ENCODE results near the gene DNAJB14.

DNAJB14 gene

DNA sequence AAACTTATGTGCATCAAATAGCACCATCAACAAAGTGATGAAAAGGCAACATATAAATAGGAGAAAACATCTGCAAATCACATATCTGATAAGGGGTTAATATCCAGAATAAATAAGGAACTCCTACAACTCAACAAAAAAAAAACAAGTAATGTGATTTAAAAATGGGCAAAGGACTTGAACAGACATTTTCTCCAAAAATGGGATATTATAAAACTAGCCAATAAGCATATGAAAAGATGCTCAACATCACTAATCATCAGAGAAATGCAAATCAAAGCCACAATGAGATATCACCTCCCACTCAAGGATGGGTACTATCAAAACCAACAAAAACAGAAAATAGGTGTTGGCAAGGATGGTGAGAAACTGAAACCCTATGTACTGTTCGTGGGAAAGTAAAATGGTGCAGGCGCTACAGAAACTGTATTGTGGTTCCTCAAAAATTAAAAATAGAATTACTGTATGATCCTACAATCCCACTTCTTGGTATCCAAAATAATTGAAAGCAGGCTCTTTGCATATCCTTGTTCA, 2.4 kb downstream of the DNAJB14 start:
- DNase-seq = no peak

DNA sequence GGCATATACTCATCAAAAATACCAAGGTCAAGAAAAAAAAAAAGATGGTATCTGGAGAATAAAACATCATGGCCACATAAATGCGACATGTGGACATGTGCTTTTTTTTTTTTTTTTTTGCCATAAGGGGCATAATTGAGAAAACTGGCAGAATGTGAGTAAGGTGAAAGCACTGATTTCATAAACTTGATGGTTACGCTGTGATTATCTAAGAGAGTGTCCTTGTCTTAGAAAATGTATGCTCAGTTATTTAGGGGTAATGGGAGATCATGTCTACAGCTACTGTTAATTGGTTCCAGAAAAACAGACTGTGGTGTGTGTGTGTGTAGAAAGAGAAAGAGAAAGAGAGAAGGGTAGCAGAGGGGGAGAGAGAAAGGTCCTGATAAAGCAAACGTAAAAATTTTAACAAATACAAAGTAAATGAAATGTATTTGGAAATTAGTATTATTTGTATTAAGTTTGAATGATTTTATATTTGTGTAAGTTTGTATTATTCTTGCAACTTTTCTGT, 8.1 kb downstream of the DNAJB14 start:
- DNase-seq = no peak

DNA sequence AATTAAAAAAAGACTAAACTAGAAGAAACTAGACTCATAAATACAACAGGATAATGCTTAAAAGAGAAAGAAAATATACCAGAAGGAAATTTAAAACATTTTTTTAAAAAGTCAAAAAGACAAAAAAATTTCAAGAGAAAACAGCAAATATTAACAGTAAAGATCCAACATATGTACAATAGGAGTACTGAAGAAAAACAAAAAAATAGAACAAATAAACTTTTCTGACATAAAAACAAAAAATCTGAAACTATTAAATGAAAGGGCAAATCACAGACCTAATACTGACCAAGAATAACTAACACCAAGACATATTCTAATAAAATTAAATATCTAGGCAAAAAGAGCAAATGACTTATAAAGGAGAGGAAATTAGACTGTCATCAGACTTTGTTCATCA, 11.5 kb downstream of the DNAJB14 start:
- DNase-seq = no peak

DNA sequence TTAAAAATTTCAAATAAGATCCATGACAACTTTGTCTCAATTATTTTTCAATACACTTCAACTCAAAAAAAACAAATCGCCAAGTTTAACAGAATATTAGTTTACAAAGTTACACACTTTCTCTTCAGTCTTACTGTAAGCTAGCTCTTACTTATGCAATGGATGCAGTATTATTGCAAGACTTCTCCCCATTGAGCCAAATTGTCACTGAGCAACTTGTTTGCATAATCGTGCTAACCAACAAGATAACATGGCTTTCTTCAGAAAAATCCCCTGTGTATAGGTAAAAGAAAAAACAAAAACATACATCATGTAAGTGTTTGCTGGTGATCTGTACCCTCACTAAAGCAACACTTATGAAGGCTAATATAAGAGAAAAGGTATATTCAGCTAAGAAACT, 18.9 kb downstream of the DNAJB14 start:
- no peak for DNase-seq

DNA sequence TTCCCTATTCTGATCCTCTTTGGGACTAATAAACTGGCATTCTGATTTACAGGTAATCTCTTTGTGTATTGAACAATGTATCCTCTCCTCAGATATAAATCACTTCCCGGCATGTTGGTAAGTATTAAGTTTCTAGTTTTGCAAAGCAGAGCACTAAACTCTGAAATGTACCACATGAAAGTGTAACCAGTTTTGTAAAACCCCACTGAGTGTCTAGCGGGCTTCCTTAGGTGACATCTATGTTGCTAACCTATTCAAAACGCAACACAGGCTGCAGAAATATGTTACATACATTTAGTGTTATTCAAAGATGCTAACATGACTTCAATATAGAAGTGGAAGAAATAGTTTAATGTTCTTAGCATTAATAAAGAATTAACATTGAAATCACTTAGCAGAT, 25.2 kb downstream of the DNAJB14 start:
- no peak for DNase-seq

DNA sequence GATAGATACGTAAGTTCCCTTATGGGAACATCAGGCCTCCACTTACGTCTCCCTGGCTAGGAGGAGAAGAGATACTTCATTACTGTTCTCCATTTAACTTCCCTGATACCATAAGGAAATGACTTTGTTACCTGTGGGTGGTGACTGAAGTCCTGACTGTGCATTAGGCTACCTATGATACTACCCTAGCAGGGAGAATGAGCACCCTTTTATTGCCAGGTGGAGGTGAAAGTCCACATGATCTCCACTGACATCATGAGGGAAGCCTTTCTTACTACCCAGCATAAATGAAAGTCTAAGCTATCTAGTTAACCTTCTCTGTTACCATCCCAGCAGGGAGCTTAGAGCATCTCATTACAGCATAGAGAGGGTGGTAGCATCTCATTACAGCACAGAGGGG, 27.8 kb downstream of the DNAJB14 start:
- DNase-seq = no peak

DNA sequence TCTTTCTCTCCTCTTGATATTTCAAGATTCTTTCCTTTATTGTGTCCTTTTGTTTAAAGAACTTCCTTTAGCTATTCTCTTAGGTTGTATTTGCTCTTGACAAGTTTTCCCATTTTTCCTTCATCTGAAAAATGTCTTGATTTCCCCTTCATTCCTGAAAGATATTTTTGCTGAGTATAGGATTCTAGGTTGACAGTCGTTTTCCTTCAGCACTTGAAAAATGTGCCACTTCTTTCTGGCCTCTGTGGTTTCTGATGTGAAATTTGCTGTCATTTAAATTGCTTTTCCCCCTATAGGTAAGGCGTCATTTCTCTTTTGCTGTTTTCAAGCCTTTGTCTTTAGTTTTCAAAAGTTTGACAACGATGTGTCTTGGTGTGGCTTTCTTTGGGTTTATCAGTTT, 28.8 kb downstream of the DNAJB14 start:
- no peak for DNase-seq

DNA sequence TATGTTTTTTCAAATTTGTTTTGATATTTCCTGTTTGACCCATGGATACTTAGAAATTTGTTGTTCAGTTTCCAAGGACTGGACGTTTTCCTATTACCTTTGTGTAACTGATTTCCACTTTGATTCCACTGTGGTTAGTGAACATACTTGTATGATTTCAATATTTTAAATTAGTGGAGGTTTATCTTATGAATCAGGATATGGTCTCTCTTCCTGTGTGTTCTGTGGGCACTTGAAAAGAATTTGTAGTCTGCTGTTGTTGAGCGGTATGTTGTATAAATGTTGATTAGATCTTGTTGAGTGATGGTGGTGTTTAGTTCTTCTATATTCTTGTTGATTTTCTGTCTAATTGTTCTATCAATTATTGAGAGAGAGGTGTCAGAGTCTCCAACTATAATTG, 31.0 kb downstream of the DNAJB14 start:
- DNase-seq = no peak

DNA sequence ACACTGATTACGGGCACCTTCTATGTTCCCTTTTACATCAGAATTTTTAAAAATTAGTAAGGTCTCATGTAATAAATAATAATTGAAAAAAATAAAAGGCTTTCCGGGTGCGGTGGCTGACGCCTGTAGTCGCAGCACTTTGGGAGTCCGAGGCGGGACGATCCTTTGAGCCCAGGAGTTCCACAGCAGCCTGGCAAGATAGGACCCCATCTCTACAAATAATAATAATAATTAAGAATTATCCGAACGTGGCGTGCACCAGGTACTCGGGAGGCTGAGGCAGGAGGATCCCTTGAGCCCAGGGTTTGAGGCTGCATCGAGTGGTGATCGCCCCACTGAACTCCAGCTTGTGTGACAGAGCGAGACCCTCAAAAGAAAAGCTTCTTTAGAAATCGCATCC, 51.4 kb downstream of the DNAJB14 start:
- no peak for DNase-seq

DNA sequence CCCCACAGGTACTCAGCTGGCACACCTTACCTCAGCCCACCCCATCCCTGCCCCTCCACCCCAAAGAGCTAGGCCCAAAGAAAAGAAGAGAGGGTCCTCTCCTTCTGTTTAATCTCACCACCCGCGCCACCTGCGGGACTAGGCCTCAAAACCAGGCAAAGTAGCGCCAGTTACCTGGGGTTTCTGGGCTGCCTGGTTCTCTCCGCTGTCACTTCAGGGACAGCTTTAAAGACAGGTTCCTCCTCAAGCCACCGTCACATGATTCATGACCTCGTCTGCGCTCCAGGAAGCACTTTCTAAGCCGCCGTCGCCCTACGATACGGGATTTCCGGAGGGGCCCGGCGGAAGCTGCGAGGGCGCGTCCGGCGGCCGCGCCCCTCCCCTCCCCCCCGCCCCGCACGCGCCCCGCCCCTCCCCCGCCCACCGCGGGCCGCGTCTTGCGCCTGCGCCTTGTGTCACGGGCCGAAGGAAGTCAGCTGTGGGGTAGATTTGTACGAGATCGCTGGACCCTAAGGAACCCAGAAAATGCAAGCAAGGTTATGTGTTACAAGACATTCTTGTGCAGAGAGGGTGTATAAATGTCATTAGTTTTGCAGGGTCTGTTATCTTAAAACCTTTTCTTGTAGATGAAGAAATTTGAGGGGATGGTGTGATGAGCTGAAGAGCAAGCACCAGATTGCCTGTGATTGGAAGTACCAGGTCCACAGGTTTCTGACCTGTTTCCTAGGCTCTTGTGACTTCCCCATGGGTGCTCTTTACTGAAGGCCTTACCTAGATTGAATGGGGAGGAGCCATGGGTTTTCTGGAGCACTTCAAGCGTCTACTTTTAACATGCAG, 52.0 kb downstream of the DNAJB14 start, which contains the start of gene LAMTOR3:
Gene LAMTOR3, minus strand, starts transcription at position 267 of the 837 bp plus-strand sequence. CDS start 464 bp downstream, outside the sequence.
- peak; percentile 86 for DNase-seq

DNA sequence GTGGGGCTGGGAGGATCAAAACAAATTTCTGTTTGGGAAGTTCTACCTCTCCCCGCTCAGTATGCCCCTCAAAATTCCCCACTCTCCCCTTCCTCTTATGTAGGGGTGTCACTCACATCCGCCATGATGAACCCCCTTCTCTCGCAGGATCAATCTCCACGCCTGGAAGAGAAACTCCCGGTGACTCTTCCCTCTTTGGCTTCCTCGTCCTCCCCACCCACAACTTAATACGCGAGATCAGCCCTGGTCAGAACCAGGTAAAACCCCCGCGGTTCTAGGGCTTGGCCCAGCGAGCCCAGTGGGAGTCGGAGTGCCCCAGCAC, 52.6 kb downstream of the DNAJB14 start:
- no peak for DNase-seq

DNA sequence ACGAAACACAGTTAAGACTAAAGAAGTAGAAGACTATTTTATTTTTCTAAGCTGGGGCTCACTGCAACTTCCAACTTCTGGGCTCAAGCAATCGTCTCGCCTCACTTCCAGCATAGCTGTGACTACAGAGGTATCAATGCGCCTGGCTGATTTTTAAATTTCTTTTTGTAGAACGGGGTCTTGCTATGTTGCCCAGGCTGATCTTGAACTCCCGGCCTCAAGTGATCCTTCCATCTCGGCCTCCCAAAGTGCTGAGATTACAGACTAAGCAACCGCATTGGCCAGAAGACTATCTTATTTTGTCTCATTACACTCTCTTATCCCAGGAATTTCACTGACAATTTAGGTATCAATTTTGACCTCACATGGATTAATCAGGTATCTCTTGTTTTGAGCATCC, 53.4 kb downstream of the DNAJB14 start:
- no peak for DNase-seq

DNA sequence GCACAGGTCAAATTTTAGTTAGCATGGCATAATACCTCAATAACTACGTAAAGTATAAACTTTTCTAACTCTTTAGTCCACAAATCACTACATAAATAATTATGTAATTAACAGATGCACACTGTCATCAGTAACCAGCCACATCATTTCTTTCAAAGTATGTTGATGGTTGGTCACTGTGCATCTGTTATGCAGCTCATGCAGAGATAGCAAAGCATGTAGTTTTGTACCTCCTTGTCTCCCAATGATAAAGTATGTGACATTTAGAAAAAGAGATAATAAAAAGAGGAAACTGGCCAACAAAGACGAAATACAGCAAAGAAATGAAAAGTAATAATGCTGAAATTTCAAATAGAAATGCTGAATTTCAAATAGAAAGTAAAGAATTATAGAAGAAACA, 55.1 kb downstream of the DNAJB14 start:
- no peak for DNase-seq

DNA sequence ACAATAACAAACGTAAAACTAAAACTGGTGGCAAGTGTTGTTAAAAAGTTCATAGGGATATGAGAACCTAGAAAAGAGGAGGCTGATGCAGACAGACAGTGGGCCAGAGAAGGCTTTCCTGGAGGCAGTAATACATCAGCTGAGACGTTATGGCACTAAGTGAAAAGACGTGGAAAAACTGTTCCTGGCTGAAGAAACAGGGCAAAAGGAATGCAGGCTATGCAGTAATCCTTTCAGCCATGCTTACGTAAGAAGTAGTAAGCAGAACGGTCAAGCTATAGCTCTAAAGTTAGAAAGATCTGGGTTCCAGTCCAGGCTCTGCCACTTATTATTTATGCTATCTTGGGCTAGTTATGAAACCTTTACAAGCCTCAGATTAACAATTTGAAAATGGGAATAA, 58.6 kb downstream of the DNAJB14 start:
- no peak for DNase-seq

DNA sequence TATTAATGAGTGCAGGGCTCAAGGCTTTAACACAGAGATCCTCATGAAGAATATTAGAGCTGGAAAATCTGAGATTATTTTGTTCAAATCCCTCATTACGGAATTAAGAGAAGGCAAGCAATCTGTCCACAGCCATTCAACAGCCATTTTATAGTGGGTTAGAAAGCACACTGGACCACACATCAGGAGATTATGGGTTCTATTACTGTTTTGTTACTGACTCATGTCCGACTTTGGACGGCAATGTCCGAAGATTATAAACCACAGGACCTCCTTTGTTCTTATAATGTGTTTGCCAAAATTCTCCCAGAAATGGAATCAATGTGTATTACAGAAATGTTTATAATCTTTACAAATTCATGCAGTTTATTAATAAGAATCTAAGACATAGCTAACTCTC, 60.3 kb downstream of the DNAJB14 start:
- DNase-seq = no peak

DNA sequence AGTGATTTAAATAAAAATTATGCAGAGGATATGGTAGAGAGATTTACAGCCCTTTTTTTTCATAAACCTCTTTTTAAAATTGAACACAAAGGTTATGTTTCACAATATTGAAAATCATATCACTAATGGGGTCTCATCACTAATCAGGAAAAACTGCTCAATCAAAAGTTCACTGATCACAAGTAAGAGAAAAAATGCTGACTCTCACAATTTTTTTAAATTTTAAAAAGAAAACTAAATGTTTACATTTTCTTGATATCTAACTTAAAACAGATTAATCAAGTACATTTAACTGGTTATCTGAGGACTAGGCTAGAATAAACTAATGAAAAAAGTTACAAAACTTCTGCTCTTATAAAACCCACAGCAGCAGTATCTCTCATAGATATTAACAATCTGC, 60.7 kb downstream of the DNAJB14 start:
- no peak for DNase-seq

DNA sequence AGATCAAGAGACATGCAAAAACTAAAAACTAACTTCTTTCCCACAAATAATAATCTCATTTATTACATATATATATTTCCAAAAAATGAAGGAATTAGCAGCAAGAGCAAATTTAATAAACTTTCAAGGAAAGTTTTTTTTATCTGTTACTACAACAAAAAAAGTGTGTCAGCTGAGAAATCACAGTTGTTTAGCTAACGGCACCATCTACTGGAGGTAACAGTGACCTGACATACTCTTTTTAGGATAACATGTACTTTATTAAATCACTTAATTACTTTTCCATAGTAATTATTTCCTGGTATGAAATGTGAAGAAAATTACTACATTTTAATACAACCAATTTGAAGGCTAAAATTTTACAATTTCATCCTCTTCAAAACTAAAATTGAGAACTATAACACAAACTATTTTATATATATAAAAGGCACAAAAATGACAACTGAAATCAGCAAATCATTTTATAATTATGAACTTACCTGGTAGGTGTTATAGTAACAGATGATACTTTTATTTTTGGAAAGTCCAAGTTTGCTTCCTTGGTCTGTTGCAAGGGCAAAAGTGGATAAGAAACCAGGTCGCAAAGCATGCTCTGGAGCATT, 61.3 kb downstream of the DNAJB14 start:
- DNase-seq = no peak

DNA sequence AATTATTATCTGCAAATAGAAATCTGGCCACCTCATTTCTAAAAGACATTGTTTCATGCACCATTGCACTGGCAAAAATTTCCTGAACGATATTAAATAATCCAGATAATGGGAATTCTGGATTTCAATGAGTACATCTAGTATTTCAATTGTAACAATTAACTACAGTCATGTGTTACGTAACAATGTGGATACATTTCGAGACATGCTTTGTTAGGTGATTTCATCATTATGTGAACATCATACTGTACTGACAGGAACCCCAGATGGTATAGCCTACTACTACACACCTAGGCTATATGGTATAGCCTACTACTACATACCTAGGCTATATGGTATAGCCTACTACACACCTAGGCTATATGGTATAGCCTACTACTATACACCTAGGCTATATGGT, 67.0 kb downstream of the DNAJB14 start:
- DNase-seq = no peak

DNA sequence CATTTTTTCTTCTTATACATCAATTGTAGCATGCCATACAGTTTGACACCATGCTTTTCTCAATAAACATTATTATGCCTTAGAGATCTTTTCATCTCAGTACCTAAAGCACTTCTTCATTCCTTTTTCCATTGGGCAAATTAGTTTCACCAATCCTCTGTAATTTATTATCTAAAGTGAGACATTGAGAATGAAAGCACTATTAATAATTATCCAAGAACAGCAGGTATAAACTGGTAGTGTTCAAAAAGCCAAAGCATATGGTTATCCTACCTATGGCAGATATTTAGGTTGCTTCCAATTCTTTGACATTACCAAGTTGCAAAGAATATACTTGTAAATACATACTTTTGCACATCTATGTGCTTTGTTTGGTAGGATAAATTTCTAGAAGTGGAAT, 67.8 kb downstream of the DNAJB14 start:
- no peak for DNase-seq

DNA sequence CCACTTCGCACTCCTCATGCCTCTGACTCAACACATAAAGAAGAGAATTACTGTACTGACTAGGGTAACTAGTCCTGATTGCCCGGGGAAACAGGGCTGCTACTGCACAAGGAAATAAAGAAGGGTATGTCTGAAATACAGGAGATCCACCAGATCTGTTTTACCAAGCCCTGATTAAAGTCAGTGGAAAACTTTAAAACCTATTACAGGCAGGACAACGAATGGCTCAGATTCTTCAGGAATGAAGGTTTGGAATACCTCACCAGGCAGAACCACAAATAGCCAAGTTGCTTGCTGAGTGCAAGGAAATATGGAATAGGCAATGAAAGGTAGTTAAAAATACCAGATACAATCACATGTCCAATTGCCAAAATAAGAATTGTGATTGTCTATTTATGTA, 69.5 kb downstream of the DNAJB14 start:
- no peak for DNase-seq

DNA sequence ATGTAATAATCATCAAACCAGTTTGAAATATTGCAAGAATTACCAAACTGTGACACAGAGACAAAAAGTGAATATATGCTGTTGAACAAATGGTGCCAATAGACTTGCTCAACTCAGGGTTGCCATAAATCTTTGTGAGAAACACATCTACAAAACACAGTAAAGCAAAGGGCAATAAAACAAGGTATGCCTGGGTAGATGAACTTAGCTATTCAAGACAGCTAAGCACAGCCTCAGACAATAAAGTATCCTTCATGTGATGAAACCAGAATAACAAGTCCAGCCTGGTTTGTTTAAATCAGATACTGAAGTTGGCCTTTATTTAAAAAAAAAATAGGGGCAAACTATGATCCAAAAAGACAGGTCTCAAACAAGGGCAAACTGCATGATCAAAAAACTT, 71.3 kb downstream of the DNAJB14 start:
- no peak for DNase-seq

DNA sequence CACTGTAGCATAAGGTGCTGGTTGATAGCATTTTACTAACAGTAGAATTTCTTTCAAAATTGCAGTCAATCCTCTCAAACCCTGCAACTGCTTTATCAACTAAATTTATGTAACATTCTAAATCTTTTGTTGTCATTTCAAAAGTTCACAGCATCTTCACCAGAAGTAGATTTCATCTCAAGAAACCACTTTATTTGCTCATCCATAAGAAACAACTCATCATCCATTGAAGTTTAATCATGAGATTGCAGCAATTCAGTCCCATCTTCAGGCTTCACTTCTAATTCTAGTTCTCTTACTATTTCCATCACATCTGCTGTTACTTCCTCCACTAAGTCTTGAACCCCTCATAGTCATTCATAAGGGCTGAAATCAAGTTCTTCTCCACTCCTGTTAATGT, 73.8 kb downstream of the DNAJB14 start:
- DNase-seq = no peak

DNA sequence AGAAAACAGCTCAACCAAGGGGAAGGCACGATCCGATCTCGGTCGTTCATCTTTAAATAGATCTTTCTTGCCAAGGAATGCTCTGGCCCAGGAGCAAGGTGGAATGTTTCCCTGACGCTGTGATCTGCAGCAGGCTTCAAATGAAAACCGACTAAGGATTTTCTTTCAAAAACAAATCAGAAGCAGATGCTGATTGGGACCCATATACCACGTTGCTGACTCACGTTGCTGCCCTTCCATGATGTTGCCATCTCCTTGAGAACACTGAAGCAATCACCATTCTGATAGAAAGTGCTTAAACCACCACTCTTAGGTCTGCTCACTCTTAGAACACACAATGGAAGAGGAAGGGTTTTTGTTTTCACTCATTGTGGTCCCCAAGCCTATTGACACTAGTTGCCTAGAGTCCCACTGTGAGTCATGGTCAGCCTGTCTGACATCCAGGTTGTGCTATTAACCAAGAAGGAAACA, 78.3 kb downstream of the DNAJB14 start:
- no peak for DNase-seq

DNA sequence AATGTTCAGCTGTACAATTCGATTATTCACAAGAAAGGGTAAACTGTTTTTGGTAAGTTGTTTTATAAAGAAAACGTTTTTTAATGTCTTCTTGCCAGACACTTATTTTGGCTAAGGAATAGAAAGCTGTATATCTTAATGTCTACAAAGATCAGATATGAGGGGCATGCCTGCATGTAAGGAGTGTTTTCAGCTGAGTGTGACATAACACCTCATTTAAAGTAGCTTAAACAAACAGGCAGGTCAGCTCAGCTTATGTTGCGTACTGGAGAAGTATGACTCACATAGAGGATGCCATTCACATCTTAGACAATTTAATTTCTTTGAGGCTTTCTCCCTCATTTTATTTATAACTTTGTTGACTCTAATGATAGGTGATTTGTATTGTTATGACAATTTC, 82.6 kb downstream of the DNAJB14 start:
- no peak for DNase-seq
